Liver (tissue), 9 donors: ENCODE data around the gene EML4. TPM values are rescaled to one million over a fixed set of nuclear protein-coding genes. Genes with fewer than 3 reads are reported as not detected.

Experiments
- DNase-seq: peaks from one replicate; pipeline ENCODE4 v3.0.0-alpha.2; 2017; ENCODE audit warnings: low spot score
- H3K27ac ChIP-seq, 2 donors: one replicate each; pipeline ENCODE4 v1.7.0; 2013; ENCODE audit warnings: inconsistent platforms in 2 of 2, low read length in 2 of 2, control low read depth in 1 of 2, low read depth in 1 of 2, mild to moderate bottlenecking in 1 of 2
- H3K27me3 ChIP-seq, 4 donors: one replicate each; pipeline versions ENCODE4 v1.6.1 to v1.7.0; 2013; ENCODE audit warnings: low read length in 3 of 4, inconsistent platforms in 1 of 4, mild to moderate bottlenecking in 1 of 4, moderate library complexity in 1 of 4; ENCODE audit not compliant: control insufficient read depth in 4 of 4, insufficient read depth in 4 of 4
- H3K36me3 ChIP-seq, 4 donors: one replicate each; pipeline versions ENCODE4 v1.6.1 to v1.7.0; 2013; ENCODE audit warnings: low read length in 3 of 4, mild to moderate bottlenecking in 3 of 4, low read depth in 1 of 4, moderate library complexity in 1 of 4; ENCODE audit not compliant: control insufficient read depth in 4 of 4, insufficient read depth in 3 of 4
- H3K4me1 ChIP-seq, 4 donors: one replicate each; pipeline versions ENCODE4 v1.6.1 to v1.7.0; 2013; ENCODE audit warnings: low read length in 3 of 4, mild to moderate bottlenecking in 3 of 4, moderate library complexity in 1 of 4; ENCODE audit not compliant: control insufficient read depth in 4 of 4, insufficient read depth in 4 of 4
- H3K4me3 ChIP-seq, 3 donors: one replicate each; pipeline versions ENCODE4 v1.6.1 to v1.7.0; 2013; ENCODE audit warnings: low read length in 3 of 3, control low read depth in 1 of 3, low read depth in 1 of 3, mild to moderate bottlenecking in 1 of 3
- H3K9ac ChIP-seq, 2 donors: one replicate each; pipeline ENCODE4 v1.7.0; 2013; ENCODE audit warnings: low read length in 2 of 2, mild to moderate bottlenecking in 2 of 2, moderate library complexity in 2 of 2, control low read depth in 1 of 2, low read depth in 1 of 2
- H3K9me3 ChIP-seq, 4 donors: one replicate each; pipeline versions ENCODE4 v1.6.1 to v1.7.0; 2013; ENCODE audit warnings: low read length in 3 of 4; ENCODE audit not compliant: control insufficient read depth in 4 of 4
- EGR1 ChIP-seq, 2 donors: IDR thresholded peaks; 2 replicates each; pipeline ENCODE4 v1.6.1; 2016 to 2018; ENCODE audit warnings: antibody characterized with exemption in 2 of 2, low read depth in 2 of 2
- FOXA1 ChIP-seq: IDR thresholded peaks from 2 replicates; pipeline ENCODE4 v1.6.1; 2016; ENCODE audit warnings: antibody characterized with exemption
- FOXA2 ChIP-seq: IDR thresholded peaks from 2 replicates; pipeline ENCODE4 v1.6.1; 2016; ENCODE audit warnings: antibody characterized with exemption
- GABPA ChIP-seq, 2 donors: IDR thresholded peaks in 1 of 2; conservative IDR thresholded peaks in 1 of 2; 2 replicates each; pipeline ENCODE4 v1.6.1; 2016; ENCODE audit warnings: antibody characterized with exemption in 2 of 2, mild to moderate bottlenecking in 1 of 2, moderate library complexity in 1 of 2
- HNF4A ChIP-seq, 2 donors: conservative IDR thresholded peaks; 2 replicates each; pipeline ENCODE4 v1.6.1; 2016; ENCODE audit warnings: antibody characterized with exemption in 2 of 2, mild to moderate bottlenecking in 2 of 2
- HNF4G ChIP-seq: IDR thresholded peaks from 2 replicates; pipeline ENCODE4 v1.6.1; 2016; ENCODE audit warnings: antibody characterized with exemption
- JUND ChIP-seq, 2 donors: IDR thresholded peaks; 2 replicates each; pipeline ENCODE4 v1.6.1; 2016; ENCODE audit warnings: antibody characterized with exemption in 2 of 2
- NR2F2 ChIP-seq: IDR thresholded peaks from 2 replicates; pipeline ENCODE4 v1.6.1; 2016; ENCODE audit warnings: antibody characterized with exemption
- SP1 ChIP-seq: IDR thresholded peaks from 2 replicates; pipeline ENCODE4 v1.6.1; 2018; ENCODE audit warnings: antibody characterized with exemption, mild to moderate bottlenecking
- YY1 ChIP-seq: IDR thresholded peaks from 2 replicates; pipeline ENCODE4 v1.6.1; 2016; ENCODE audit warnings: antibody characterized with exemption, mild to moderate bottlenecking
- WGBS: extraction: QIAGEN DNeasy Blood & Tissue Kit; methylation state at CpG from one replicate; pipeline ENCODE4 v1.1.7; 2013; 5-methylcytosine and 5-hydroxymethylcytosine counted together
- polyA plus RNA-seq, 2 donors: library from polyadenylated mRNA; stranded (reverse) in 1 of 2; unstranded in 1 of 2; fragments of 200-250 nt in 1 of 2; fragments of >200 nt in 1 of 2; fragmentation: Nextera tagmentation in 1 of 2; extraction: Ambion mirVana in 1 of 2; gene quantifications; one replicate each; pipeline versions ENCODE4 v1.2.1 to v1.2.3, GENCODE V29; 2013 to 2015
- total RNA-seq, 2 donors: library from RNA; depleted of rRNA; stranded (reverse); fragments of >200 nt; gene quantifications; one replicate each; pipeline ENCODE4 v1.2.3, GENCODE V29; 2014
- TF ChIP-seq, protein P1 (sequence below): IDR thresholded peaks from 2 replicates; pipeline ENCODE4 v1.6.1; 2016; ENCODE audit warnings: antibody characterized with exemption, mild to moderate bottlenecking
- TF ChIP-seq, protein P2 (sequence below): IDR thresholded peaks from 2 replicates; pipeline ENCODE4 v1.6.1; 2016; ENCODE audit warnings: antibody characterized with exemption
- TF ChIP-seq, protein P3 (sequence below): IDR thresholded peaks from 2 replicates; pipeline ENCODE4 v1.6.1; 2016; ENCODE audit warnings: antibody characterized with exemption
- TF ChIP-seq, protein P4 (sequence below): fragments of 150-350 bp; IDR thresholded peaks from 2 replicates; pipeline ENCODE4 v1.5.1; 2017; ENCODE audit warnings: improper control_type of control experiment, low read depth, low read length; ENCODE audit not compliant: missing input control
- TF ChIP-seq, protein P5 (sequence below): IDR thresholded peaks from 2 replicates; pipeline ENCODE4 v1.6.1; 2016; ENCODE audit warnings: antibody characterized with exemption
- donor health status: healthy.
- donor health status: healthy.
- donor health status: healthy.
- donor health status: healthy.
- donor health status: healthy.

Gene EML4
- total and polyA plus RNA-seq, 4 donors, result 12.8 to 49.6 (median 34.8) TPM

DNA sequence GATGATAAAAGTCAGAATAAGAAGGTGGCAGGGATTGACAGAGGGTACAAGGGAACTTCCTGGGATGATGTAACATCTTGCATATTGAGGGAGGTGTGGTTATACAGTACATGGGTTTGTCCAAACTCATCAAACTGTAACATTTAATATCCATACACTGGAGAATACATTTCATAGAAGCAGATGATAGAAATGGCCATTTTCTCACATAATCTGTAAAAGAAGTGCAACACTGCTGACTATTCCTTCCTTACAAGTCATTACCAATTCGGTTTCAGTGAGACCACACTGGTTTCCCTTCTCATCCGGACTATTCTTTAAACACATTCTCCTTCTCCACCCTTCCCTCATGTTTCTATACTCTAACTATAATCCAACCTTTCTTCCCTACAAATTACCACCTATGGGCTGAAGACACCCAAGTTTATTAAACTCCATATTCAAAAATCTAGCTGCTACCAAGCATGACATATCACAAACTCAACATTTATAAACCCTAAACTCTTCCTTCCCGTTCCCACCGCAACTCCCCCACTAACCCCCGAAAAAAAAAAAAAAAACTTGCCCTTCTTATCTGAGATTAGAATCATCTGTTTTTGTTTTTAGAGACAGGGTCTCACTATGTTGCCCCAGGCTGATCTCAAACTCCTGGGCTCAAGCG is 190.3 kb downstream of the EML4 start:
- Histone ChIP-seq H3K9ac (peak overlapping the region; percentile 93), H3K9me3 (no peaks in the 10 kb centered on the region), H3K27me3 (no peaks in the 10 kb centered on the region), H3K36me3 (no peaks in the 10 kb centered on the region), H3K4me3 (peak overlapping the region; percentile 80 to 91 (median 88)), H3K4me1 (peaks cover 9 to 56% (median 39%) of the 10 kb centered on the region in 4 donors), H3K27ac (peak overlapping the region; percentile 94 to 99)
- TF ChIP-seq EGR1 (IDR thresholded peaks at IDR 0.05; ENCODE audit: low read depth in 2 of 2) (no peak), FOXA2 (no peak), HNF4G (no peak)
- 13% methylated on average over 6 of the region's 6 CpGs for WGBS
- no peak for DNase-seq

DNA sequence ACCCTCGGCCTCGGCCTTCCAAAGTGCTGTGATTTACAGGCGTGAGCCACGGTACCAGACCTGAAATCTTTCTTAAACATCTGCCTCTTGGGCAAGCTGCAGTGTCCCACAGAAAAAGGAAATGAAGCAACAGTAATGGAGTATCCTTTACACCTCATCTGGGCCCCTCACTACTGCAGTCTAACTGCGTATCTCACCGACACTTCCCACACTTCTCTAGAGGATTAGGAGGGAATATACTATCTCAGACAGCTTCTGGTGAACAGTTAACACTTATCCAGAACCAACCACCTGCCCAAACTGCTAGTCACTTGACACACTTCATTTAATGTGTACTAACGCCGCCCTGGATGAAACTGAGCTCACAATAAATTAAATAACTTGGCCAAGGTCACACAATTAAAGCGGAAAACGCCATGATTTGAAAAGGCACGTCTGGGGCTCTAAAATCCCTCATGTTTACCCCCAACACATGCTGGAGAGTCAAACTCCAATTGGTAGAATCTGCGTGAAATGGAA is 190.9 kb downstream of the EML4 start:
- TF ChIP-seq HNF4G, result no peak
- TF ChIP-seq YY1, result peak; percentile 50
- H3K27ac ChIP-seq, result peak overlapping the region; percentile 94 to 99
- H3K27me3 ChIP-seq, result no peaks in the 10 kb centered on the region
- H3K9me3 ChIP-seq, result no peaks in the 10 kb centered on the region
- H3K36me3 ChIP-seq, result no peaks in the 10 kb centered on the region
- peak overlapping the region; percentile 93 for H3K9ac ChIP-seq
- no peak for DNase-seq
- H3K4me3 ChIP-seq, result peak overlapping the region; percentile 80 to 91 (median 88)
- peaks cover 9 to 50% (median 33%) of the 10 kb centered on the region in 4 donors for H3K4me1 ChIP-seq
- 4% methylated on average over 12 of the region's 12 CpGs for WGBS

DNA sequence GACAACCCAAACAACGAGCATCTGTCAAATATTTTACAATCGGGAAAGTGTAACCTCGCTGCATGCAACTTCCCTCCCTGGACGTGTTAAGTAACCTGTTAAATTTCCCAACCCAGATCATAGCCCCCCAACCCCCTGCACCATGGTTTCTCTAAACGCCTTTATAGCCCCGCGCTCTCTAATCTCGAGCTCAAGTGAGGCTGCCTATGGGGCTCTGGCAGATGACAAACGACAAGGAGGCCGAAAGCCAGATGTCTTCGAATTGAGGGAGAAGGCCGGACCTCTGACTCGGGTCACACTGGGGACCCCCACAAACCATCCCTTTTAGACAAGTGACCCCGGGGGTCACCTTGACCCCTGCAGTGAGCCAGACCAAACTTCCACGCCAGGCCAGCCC is 191.3 kb downstream of the EML4 start:
- no peak for DNase-seq
- H3K4me1 ChIP-seq, result peaks cover 9 to 47% (median 31%) of the 10 kb centered on the region in 4 donors
- no peak for TF ChIP-seq SP1
- TF ChIP-seq, protein P1, sequence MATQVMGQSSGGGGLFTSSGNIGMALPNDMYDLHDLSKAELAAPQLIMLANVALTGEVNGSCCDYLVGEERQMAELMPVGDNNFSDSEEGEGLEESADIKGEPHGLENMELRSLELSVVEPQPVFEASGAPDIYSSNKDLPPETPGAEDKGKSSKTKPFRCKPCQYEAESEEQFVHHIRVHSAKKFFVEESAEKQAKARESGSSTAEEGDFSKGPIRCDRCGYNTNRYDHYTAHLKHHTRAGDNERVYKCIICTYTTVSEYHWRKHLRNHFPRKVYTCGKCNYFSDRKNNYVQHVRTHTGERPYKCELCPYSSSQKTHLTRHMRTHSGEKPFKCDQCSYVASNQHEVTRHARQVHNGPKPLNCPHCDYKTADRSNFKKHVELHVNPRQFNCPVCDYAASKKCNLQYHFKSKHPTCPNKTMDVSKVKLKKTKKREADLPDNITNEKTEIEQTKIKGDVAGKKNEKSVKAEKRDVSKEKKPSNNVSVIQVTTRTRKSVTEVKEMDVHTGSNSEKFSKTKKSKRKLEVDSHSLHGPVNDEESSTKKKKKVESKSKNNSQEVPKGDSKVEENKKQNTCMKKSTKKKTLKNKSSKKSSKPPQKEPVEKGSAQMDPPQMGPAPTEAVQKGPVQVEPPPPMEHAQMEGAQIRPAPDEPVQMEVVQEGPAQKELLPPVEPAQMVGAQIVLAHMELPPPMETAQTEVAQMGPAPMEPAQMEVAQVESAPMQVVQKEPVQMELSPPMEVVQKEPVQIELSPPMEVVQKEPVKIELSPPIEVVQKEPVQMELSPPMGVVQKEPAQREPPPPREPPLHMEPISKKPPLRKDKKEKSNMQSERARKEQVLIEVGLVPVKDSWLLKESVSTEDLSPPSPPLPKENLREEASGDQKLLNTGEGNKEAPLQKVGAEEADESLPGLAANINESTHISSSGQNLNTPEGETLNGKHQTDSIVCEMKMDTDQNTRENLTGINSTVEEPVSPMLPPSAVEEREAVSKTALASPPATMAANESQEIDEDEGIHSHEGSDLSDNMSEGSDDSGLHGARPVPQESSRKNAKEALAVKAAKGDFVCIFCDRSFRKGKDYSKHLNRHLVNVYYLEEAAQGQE, result no peak
- no peak for TF ChIP-seq HNF4A (conservative IDR thresholded peaks at IDR 0.05)
- TF ChIP-seq, protein P2, sequence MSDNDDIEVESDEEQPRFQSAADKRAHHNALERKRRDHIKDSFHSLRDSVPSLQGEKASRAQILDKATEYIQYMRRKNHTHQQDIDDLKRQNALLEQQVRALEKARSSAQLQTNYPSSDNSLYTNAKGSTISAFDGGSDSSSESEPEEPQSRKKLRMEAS, result no peak
- TF ChIP-seq YY1, result no peak
- TF ChIP-seq FOXA1, result no peak
- TF ChIP-seq NR2F2, result no peak
- TF ChIP-seq GABPA (IDR thresholded peaks at IDR 0.05 in 1 of 2, conservative IDR thresholded peaks at IDR 0.05 in 1 of 2), result no peak
- no peak for TF ChIP-seq FOXA2
- no peak for TF ChIP-seq JUND (IDR thresholded peaks at IDR 0.05)
- TF ChIP-seq EGR1 (IDR thresholded peaks at IDR 0.05; ENCODE audit: low read depth in 2 of 2), result no peak
- no peak for TF ChIP-seq HNF4G
- TF ChIP-seq, protein P3, sequence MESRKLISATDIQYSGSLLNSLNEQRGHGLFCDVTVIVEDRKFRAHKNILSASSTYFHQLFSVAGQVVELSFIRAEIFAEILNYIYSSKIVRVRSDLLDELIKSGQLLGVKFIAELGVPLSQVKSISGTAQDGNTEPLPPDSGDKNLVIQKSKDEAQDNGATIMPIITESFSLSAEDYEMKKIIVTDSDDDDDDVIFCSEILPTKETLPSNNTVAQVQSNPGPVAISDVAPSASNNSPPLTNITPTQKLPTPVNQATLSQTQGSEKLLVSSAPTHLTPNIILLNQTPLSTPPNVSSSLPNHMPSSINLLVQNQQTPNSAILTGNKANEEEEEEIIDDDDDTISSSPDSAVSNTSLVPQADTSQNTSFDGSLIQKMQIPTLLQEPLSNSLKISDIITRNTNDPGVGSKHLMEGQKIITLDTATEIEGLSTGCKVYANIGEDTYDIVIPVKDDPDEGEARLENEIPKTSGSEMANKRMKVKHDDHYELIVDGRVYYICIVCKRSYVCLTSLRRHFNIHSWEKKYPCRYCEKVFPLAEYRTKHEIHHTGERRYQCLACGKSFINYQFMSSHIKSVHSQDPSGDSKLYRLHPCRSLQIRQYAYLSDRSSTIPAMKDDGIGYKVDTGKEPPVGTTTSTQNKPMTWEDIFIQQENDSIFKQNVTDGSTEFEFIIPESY, result no peak
- TF ChIP-seq, protein P4, sequence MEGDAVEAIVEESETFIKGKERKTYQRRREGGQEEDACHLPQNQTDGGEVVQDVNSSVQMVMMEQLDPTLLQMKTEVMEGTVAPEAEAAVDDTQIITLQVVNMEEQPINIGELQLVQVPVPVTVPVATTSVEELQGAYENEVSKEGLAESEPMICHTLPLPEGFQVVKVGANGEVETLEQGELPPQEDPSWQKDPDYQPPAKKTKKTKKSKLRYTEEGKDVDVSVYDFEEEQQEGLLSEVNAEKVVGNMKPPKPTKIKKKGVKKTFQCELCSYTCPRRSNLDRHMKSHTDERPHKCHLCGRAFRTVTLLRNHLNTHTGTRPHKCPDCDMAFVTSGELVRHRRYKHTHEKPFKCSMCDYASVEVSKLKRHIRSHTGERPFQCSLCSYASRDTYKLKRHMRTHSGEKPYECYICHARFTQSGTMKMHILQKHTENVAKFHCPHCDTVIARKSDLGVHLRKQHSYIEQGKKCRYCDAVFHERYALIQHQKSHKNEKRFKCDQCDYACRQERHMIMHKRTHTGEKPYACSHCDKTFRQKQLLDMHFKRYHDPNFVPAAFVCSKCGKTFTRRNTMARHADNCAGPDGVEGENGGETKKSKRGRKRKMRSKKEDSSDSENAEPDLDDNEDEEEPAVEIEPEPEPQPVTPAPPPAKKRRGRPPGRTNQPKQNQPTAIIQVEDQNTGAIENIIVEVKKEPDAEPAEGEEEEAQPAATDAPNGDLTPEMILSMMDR, result no peak
- TF ChIP-seq, protein P5, sequence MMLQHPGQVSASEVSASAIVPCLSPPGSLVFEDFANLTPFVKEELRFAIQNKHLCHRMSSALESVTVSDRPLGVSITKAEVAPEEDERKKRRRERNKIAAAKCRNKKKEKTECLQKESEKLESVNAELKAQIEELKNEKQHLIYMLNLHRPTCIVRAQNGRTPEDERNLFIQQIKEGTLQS, result no peak

More for the DNA sequence above, 191.3 kb downstream of the EML4 start:
- peak overlapping the region; percentile 93 for H3K9ac ChIP-seq
- no peaks in the 10 kb centered on the region for H3K9me3 ChIP-seq
- peak overlapping the region; percentile 94 to 99 for H3K27ac ChIP-seq
- WGBS, result under 1% methylated on average over 15 of the region's 15 CpGs
- H3K4me3 ChIP-seq, result peak overlapping the region; percentile 80 to 91 (median 88)
- no peaks in the 10 kb centered on the region for H3K27me3 ChIP-seq
- no peaks in the 10 kb centered on the region for H3K36me3 ChIP-seq
